GM12801 (cell line): ENCODE data around the gene CNKSR2.

Experiments used
- TF ChIP-seq, protein P1 (sequence below): IDR thresholded peaks from one replicate; pipeline ENCODE4 v1.5.1; 2011; ENCODE audit warnings: control low read depth; ENCODE audit not compliant: insufficient read length; ENCODE audit errors: extremely low read depth

CNKSR2 gene

DNA sequence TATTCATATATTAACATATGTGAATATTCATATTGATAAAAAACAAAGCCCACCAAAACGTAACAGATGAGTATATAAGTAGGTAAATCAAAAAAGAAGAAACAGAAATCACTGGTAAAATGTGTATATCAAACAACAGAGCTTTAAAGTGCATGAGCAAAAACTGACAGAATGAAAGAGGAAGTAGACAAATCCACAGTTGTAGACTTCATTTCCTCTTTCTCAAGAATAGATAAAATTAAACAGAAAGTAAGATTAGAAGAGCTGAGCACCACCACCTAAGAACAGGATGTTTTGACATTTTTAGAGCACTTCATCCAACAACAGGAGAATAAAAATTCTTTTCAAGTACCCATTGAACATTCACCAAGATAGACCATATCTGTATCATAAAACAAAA, 64.6 kb downstream of the CNKSR2 start:
- TF ChIP-seq, protein P1, sequence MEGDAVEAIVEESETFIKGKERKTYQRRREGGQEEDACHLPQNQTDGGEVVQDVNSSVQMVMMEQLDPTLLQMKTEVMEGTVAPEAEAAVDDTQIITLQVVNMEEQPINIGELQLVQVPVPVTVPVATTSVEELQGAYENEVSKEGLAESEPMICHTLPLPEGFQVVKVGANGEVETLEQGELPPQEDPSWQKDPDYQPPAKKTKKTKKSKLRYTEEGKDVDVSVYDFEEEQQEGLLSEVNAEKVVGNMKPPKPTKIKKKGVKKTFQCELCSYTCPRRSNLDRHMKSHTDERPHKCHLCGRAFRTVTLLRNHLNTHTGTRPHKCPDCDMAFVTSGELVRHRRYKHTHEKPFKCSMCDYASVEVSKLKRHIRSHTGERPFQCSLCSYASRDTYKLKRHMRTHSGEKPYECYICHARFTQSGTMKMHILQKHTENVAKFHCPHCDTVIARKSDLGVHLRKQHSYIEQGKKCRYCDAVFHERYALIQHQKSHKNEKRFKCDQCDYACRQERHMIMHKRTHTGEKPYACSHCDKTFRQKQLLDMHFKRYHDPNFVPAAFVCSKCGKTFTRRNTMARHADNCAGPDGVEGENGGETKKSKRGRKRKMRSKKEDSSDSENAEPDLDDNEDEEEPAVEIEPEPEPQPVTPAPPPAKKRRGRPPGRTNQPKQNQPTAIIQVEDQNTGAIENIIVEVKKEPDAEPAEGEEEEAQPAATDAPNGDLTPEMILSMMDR, result no peak

DNA sequence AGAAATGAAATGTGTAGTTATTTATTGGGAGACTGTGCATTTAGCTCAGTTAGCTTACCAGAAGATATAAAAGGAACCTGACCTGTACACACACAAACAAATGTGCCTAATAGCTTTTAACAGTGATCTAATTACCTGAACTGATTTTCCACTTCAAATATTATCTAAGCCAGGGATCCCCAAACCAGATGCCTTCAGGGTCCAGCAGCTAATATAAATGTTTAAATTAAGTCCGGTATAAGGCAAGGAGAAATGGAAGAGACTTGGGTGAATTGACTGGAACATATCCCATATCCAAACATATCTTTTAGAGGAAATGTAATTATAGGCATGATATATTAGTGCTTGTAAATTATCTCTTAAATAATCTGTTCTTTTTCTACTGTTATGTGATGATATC, 66.7 kb downstream of the CNKSR2 start:
- TF ChIP-seq, protein P1, result no peak

GRCh38 chrX:21457718-21458117, 83.5 kb downstream of the CNKSR2 start:
- TF ChIP-seq, protein P1, result no peak

GRCh38 chrX:21469071-21469470, 94.9 kb downstream of the CNKSR2 start:
- TF ChIP-seq, protein P1, result no peak

- TF ChIP-seq, protein P1, result no peak
Measured at GRCh38 chrX:21476909-21477308, 102.7 kb downstream of the CNKSR2 start.

- TF ChIP-seq, protein P1, result no peak
Measured at GRCh38 chrX:21479695-21480270, 105.6 kb downstream of the CNKSR2 start.

GRCh38 chrX:21481761-21482160, 107.5 kb downstream of the CNKSR2 start:
- TF ChIP-seq, protein P1, result no peak
